Measurements from ENCODE around the gene PXDN.

GRCh38 chr2:1717113-1717512, 27.2 kb downstream of the PXDN start:
- no peak for TF ChIP-seq CTCF (conservative IDR thresholded peaks at IDR 0.05 in 1 of 2, IDR thresholded peaks at IDR 0.05 in 1 of 2; ENCODE audit: extremely low read depth in 1 of 2, insufficient read depth in 1 of 2, low read depth in 1 of 2, low read length in 2 of 2)
- no peak for TF ChIP-seq EZH2 (IDR thresholded peaks at IDR 0.05; ENCODE audit: borderline replicate concordance, low read length)

Measured in mammary epithelial cell (primary cell).